Measurements from ENCODE around the gene FBXW8.

FBXW8 gene

GRCh38 chr12:116918464-116918863, 7.7 kb downstream of the FBXW8 start:
- Histone ChIP-seq H3K4me3 (ENCODE audit: low read length) (no peak overlapping the region), H3K4me1 (ENCODE audit: control insufficient read depth, insufficient read depth, low read length) (peaks cover 50% of the 10 kb centered on the region), H3K36me3 (ENCODE audit: control insufficient read depth, insufficient read depth, low read length) (no peaks in the 10 kb centered on the region)

GRCh38 chr12:116919247-116919661, 8.5 kb downstream of the FBXW8 start:
- no peaks in the 10 kb centered on the region for H3K9me3 ChIP-seq (ENCODE audit: control insufficient read depth, low read length)
- H3K27me3 ChIP-seq (ENCODE audit: control insufficient read depth, insufficient read depth, low read length) = no peaks in the 10 kb centered on the region
- H3K4me3 ChIP-seq (ENCODE audit: low read length) = no peak overlapping the region
- H3K36me3 ChIP-seq (ENCODE audit: control insufficient read depth, insufficient read depth, low read length) = no peaks in the 10 kb centered on the region
- H3K9ac ChIP-seq (ENCODE audit: low read length) = no peak overlapping the region
- peaks cover 50% of the 10 kb centered on the region for H3K4me1 ChIP-seq (ENCODE audit: control insufficient read depth, insufficient read depth, low read length)

More at GRCh38 chr12:116918464-116918863, 7.7 kb downstream of the FBXW8 start:
- Histone ChIP-seq H3K9me3 (ENCODE audit: control insufficient read depth, low read length) (no peaks in the 10 kb centered on the region), H3K9ac (ENCODE audit: low read length) (no peak overlapping the region), H3K27me3 (ENCODE audit: control insufficient read depth, insufficient read depth, low read length) (no peaks in the 10 kb centered on the region)

GRCh38 chr12:116919706-116920485, 9.1 kb downstream of the FBXW8 start:
- Histone ChIP-seq H3K27me3 (ENCODE audit: control insufficient read depth, insufficient read depth, low read length) (no peaks in the 10 kb centered on the region), H3K4me1 (ENCODE audit: control insufficient read depth, insufficient read depth, low read length) (peaks cover 56% of the 10 kb centered on the region), H3K36me3 (ENCODE audit: control insufficient read depth, insufficient read depth, low read length) (no peaks in the 10 kb centered on the region), H3K9me3 (ENCODE audit: control insufficient read depth, low read length) (no peaks in the 10 kb centered on the region), H3K9ac (ENCODE audit: low read length) (peak overlapping the region; percentile 33), H3K4me3 (ENCODE audit: low read length) (peak overlapping the region; percentile 24)

- Histone ChIP-seq H3K9ac (ENCODE audit: low read length) (no peak overlapping the region), H3K4me1 (ENCODE audit: control insufficient read depth, insufficient read depth, low read length) (peaks cover 58% of the 10 kb centered on the region)
Observed at GRCh38 chr12:116920939-116921338, 10.2 kb downstream of the FBXW8 start.

GRCh38 chr12:116922194-116922897, 11.6 kb downstream of the FBXW8 start:
- H3K27me3 ChIP-seq (ENCODE audit: control insufficient read depth, insufficient read depth, low read length) = no peaks in the 10 kb centered on the region
- H3K9me3 ChIP-seq (ENCODE audit: control insufficient read depth, low read length) = no peaks in the 10 kb centered on the region
- peaks cover 44% of the 10 kb centered on the region for H3K4me1 ChIP-seq (ENCODE audit: control insufficient read depth, insufficient read depth, low read length)
- no peaks in the 10 kb centered on the region for H3K36me3 ChIP-seq (ENCODE audit: control insufficient read depth, insufficient read depth, low read length)
- no peak overlapping the region for H3K4me3 ChIP-seq (ENCODE audit: low read length)
- H3K9ac ChIP-seq (ENCODE audit: low read length) = no peak overlapping the region

More at GRCh38 chr12:116920939-116921338, 10.2 kb downstream of the FBXW8 start:
- no peaks in the 10 kb centered on the region for H3K9me3 ChIP-seq (ENCODE audit: control insufficient read depth, low read length)
- no peak overlapping the region for H3K4me3 ChIP-seq (ENCODE audit: low read length)
- no peaks in the 10 kb centered on the region for H3K36me3 ChIP-seq (ENCODE audit: control insufficient read depth, insufficient read depth, low read length)
- H3K27me3 ChIP-seq (ENCODE audit: control insufficient read depth, insufficient read depth, low read length) = no peaks in the 10 kb centered on the region

- Histone ChIP-seq H3K4me3 (ENCODE audit: low read length) (no peak overlapping the region), H3K4me1 (ENCODE audit: control insufficient read depth, insufficient read depth, low read length) (peaks cover 25% of the 10 kb centered on the region), H3K9me3 (ENCODE audit: control insufficient read depth, low read length) (no peaks in the 10 kb centered on the region), H3K36me3 (ENCODE audit: control insufficient read depth, insufficient read depth, low read length) (no peaks in the 10 kb centered on the region), H3K9ac (ENCODE audit: low read length) (no peak overlapping the region), H3K27me3 (ENCODE audit: control insufficient read depth, insufficient read depth, low read length) (no peaks in the 10 kb centered on the region)
Observed at GRCh38 chr12:116924558-116925453, 14.1 kb downstream of the FBXW8 start.

- Histone ChIP-seq H3K9me3 (ENCODE audit: control insufficient read depth, low read length) (no peaks in the 10 kb centered on the region), H3K4me3 (ENCODE audit: low read length) (no peak overlapping the region), H3K36me3 (ENCODE audit: control insufficient read depth, insufficient read depth, low read length) (no peaks in the 10 kb centered on the region), H3K4me1 (ENCODE audit: control insufficient read depth, insufficient read depth, low read length) (peaks cover 9% of the 10 kb centered on the region), H3K9ac (ENCODE audit: low read length) (no peak overlapping the region), H3K27me3 (ENCODE audit: control insufficient read depth, insufficient read depth, low read length) (no peaks in the 10 kb centered on the region)
Observed at GRCh38 chr12:116926283-116927243, 15.8 kb downstream of the FBXW8 start.

- H3K9me3 ChIP-seq (ENCODE audit: control insufficient read depth, low read length) = no peaks in the 10 kb centered on the region
- H3K4me3 ChIP-seq (ENCODE audit: low read length) = no peak overlapping the region
- H3K9ac ChIP-seq (ENCODE audit: low read length) = no peak overlapping the region
- no peaks in the 10 kb centered on the region for H3K27me3 ChIP-seq (ENCODE audit: control insufficient read depth, insufficient read depth, low read length)
- H3K36me3 ChIP-seq (ENCODE audit: control insufficient read depth, insufficient read depth, low read length) = no peaks in the 10 kb centered on the region
- H3K4me1 ChIP-seq (ENCODE audit: control insufficient read depth, insufficient read depth, low read length) = peaks cover 9% of the 10 kb centered on the region
Observed at GRCh38 chr12:116927244-116927940, 16.6 kb downstream of the FBXW8 start.

GRCh38 chr12:116928504-116928903, 17.8 kb downstream of the FBXW8 start:
- no peaks in the 10 kb centered on the region for H3K36me3 ChIP-seq (ENCODE audit: control insufficient read depth, insufficient read depth, low read length)
- H3K4me3 ChIP-seq (ENCODE audit: low read length) = no peak overlapping the region
- H3K9me3 ChIP-seq (ENCODE audit: control insufficient read depth, low read length) = no peaks in the 10 kb centered on the region
- no peak overlapping the region for H3K9ac ChIP-seq (ENCODE audit: low read length)
- no peaks in the 10 kb centered on the region for H3K27me3 ChIP-seq (ENCODE audit: control insufficient read depth, insufficient read depth, low read length)
- H3K4me1 ChIP-seq (ENCODE audit: control insufficient read depth, insufficient read depth, low read length) = peaks cover 9% of the 10 kb centered on the region

GRCh38 chr12:116929885-116930284, 19.1 kb downstream of the FBXW8 start:
- Histone ChIP-seq H3K4me1 (ENCODE audit: control insufficient read depth, insufficient read depth, low read length) (peaks cover 3% of the 10 kb centered on the region), H3K4me3 (ENCODE audit: low read length) (no peak overlapping the region), H3K9me3 (ENCODE audit: control insufficient read depth, low read length) (no peaks in the 10 kb centered on the region), H3K9ac (ENCODE audit: low read length) (no peak overlapping the region), H3K27me3 (ENCODE audit: control insufficient read depth, insufficient read depth, low read length) (no peaks in the 10 kb centered on the region), H3K36me3 (ENCODE audit: control insufficient read depth, insufficient read depth, low read length) (no peaks in the 10 kb centered on the region)
